HCT116 (cell line): ENCODE measurements around the gene TP53TG5. TPM values are rescaled to one million over a fixed set of nuclear protein-coding genes. Genes with fewer than 3 reads are reported as not detected.

Experiments
- ATAC-seq: fragments of 200-7000 bp; cut with Tn5 transposase; 2 replicates; pipeline ENCODE4 v1.9.1; 2020; ENCODE audit warnings: mild to moderate bottlenecking, moderate library complexity
- BruUV-seq: library from RNA; stranded (reverse); fragments of 400-500 nt; replicated peaks from 2 replicates; lab custom pipeline; 2021; lab: Mats Ljungman, UMichigan
- CTCF ChIA-PET: fragments of 300-600 bp; sonication (Branson Sonifier 250); formaldehyde crosslinking; loops from one replicate; lab custom pipeline; 2021; ENCODE audit warnings: antibody characterized with exemption; lab: Charles Lee
- POLR2A ChIA-PET: fragments of 300-600, 350-600 bp; sonication (Branson Sonifier 250); formaldehyde crosslinking; loops from one replicate; lab custom pipeline; 2021; ENCODE audit warnings: antibody characterized with exemption; lab: Charles Lee
- RAD21 ChIA-PET, 2 experiments: fragments of 300-600 bp; sonication (Branson Sonifier 250); formaldehyde crosslinking; loops; one replicate each; lab custom pipeline; 2023; ENCODE audit warnings: low total read pairs in 2 of 2; ENCODE audit not compliant: uncharacterized antibody in 2 of 2, unreplicated experiment in 2 of 2, low non-redundant PET in 1 of 2; lab: Charles Lee
- DNase-seq: peaks from one replicate; pipeline ENCODE4 v3.0.0-alpha.2; 2010; ENCODE audit warnings: low read depth, low spot score
- H2AFZ ChIP-seq: fragments of 200-600 bp; shearing (Covaris generic), sonication (generic); 2 replicates; pipeline ENCODE4 v1.6.1; 2017; ENCODE audit warnings: low read depth, mixed run types, mixed read lengths, antibody characterized with exemption, low read length; ENCODE audit not compliant: poor library complexity, severe bottlenecking
- H3K27ac ChIP-seq: 2 replicates; pipeline ENCODE4 v1.5.1; 2012; ENCODE audit warnings: low read depth, low read length
- H3K27me3 ChIP-seq: fragments of 200-600 bp; sonication (generic); 2 replicates; pipeline ENCODE4 v1.6.1; 2016; ENCODE audit warnings: mixed run types, low read length, mixed read lengths; ENCODE audit not compliant: insufficient read depth
- H3K36me3 ChIP-seq, 2 experiments: fragments of 200-500 bp in 1 of 2; fragments of 200-600 bp in 1 of 2; sonication (Bioruptor generic) in 1 of 2; sonication (generic) in 1 of 2; 2 replicates each; pipeline versions ENCODE4 v1.5.1 to v1.6.1; 2014 to 2016; ENCODE audit warnings: low read length in 2 of 2, inconsistent platforms in 1 of 2, mixed read lengths in 1 of 2, mixed run types in 1 of 2; ENCODE audit not compliant: insufficient read depth in 2 of 2, control insufficient read depth in 1 of 2
- H3K4me1 ChIP-seq, 2 experiments: fragments of 200-600 bp in 1 of 2; sonication (generic) in 1 of 2; 2 replicates each; pipeline versions ENCODE4 v1.5.1 to v1.6.1; 2012 to 2017; ENCODE audit warnings: low read length in 2 of 2, inconsistent platforms in 1 of 2, mild to moderate bottlenecking in 1 of 2, mixed read lengths in 1 of 2, mixed run types in 1 of 2, moderate library complexity in 1 of 2; ENCODE audit not compliant: insufficient read depth in 2 of 2, control insufficient read depth in 1 of 2
- H3K4me2 ChIP-seq: fragments of 200-600 bp; sonication (generic); 2 replicates; pipeline ENCODE4 v1.6.1; 2017; ENCODE audit warnings: mixed run types, low read length, mixed read lengths
- H3K4me3 ChIP-seq, 2 experiments: fragments of 200-600 bp in 1 of 2; sonication (generic) in 1 of 2; replicated peaks in 1 of 2; 2 replicates each; pipeline ENCODE4 v1.5.1; 2011 to 2016; ENCODE audit warnings: low read length in 2 of 2, control low read depth in 1 of 2, low read depth in 1 of 2, mild to moderate bottlenecking in 1 of 2, mixed read lengths in 1 of 2, mixed run types in 1 of 2
- H3K79me2 ChIP-seq: fragments of 200-600 bp; sonication (generic); 2 replicates; pipeline ENCODE4 v1.6.1; 2017; ENCODE audit warnings: mild to moderate bottlenecking, mixed run types, low read length, moderate library complexity, mixed read lengths; ENCODE audit not compliant: insufficient read depth
- H3K9ac ChIP-seq: fragments of 200-600 bp; sonication (generic); 2 replicates; pipeline ENCODE4 v1.6.1; 2016; ENCODE audit warnings: low read length, mixed read lengths
- H3K9me2 ChIP-seq: fragments of 200-600 bp; sonication (generic), shearing (Covaris generic); 2 replicates; pipeline ENCODE4 v1.6.1; 2017; ENCODE audit warnings: mixed run types, mild to moderate bottlenecking, moderate library complexity; ENCODE audit not compliant: insufficient read depth
- H3K9me3 ChIP-seq, 2 experiments: fragments of 200-500 bp in 1 of 2; fragments of 200-600 bp in 1 of 2; sonication (Bioruptor generic) in 1 of 2; sonication (generic) in 1 of 2; 2 replicates each; pipeline ENCODE4 v1.6.1; 2014 to 2017; ENCODE audit warnings: low read length in 2 of 2, mixed read lengths in 2 of 2, inconsistent platforms in 1 of 2, low read depth in 1 of 2, mild to moderate bottlenecking in 1 of 2, mixed run types in 1 of 2, moderate library complexity in 1 of 2; ENCODE audit not compliant: control insufficient read depth in 1 of 2, insufficient read depth in 1 of 2
- H4K20me1 ChIP-seq: fragments of 200-600 bp; sonication (generic), shearing (Covaris generic); 2 replicates; pipeline ENCODE4 v1.6.1; 2017; ENCODE audit warnings: mixed run types, mild to moderate bottlenecking, moderate library complexity; ENCODE audit not compliant: insufficient read depth
- ATF3 ChIP-seq: IDR thresholded peaks from 2 replicates; pipeline ENCODE4 v1.6.1; 2012
- CBX3 ChIP-seq: IDR thresholded peaks from 2 replicates; pipeline ENCODE4 v1.6.1; 2012; ENCODE audit warnings: low read depth
- CEBPB ChIP-seq: IDR thresholded peaks from 2 replicates; pipeline ENCODE4 v1.6.1; 2012; ENCODE audit warnings: low read depth
- EGR1 ChIP-seq: IDR thresholded peaks from 2 replicates; pipeline ENCODE4 v1.6.1; 2012; ENCODE audit warnings: low read depth
- ELF1 ChIP-seq: IDR thresholded peaks from 2 replicates; pipeline ENCODE4 v1.6.1; 2012; ENCODE audit warnings: low read depth, borderline replicate concordance
- EZH2 ChIP-seq: fragments of 200-600 bp; sonication (generic); IDR thresholded peaks from 2 replicates; pipeline ENCODE4 v1.6.1; 2017; ENCODE audit warnings: antibody characterized with exemption, mixed run types
- JUND ChIP-seq: IDR thresholded peaks from 2 replicates; pipeline ENCODE4 v1.6.1; 2012
- MAX ChIP-seq: IDR thresholded peaks from 2 replicates; pipeline ENCODE4 v1.6.1; 2012
- POLR2A ChIP-seq: IDR thresholded peaks from 2 replicates; pipeline ENCODE4 v1.7.0; 2011; ENCODE audit warnings: borderline replicate concordance; ENCODE audit not compliant: insufficient read depth, insufficient read length; ENCODE audit errors: extremely low read depth
- POLR2AphosphoS5 ChIP-seq: IDR thresholded peaks from 2 replicates; pipeline ENCODE4 v1.6.1; 2011; ENCODE audit warnings: mild to moderate bottlenecking, low read depth, low read length, moderate library complexity
- RAD21 ChIP-seq: IDR thresholded peaks from 2 replicates; pipeline ENCODE4 v1.6.1; 2012; ENCODE audit warnings: low read depth, mild to moderate bottlenecking
- REST ChIP-seq: IDR thresholded peaks from 2 replicates; pipeline ENCODE4 v1.6.1; 2012; ENCODE audit warnings: low read depth
- SIN3A ChIP-seq: IDR thresholded peaks from 2 replicates; pipeline ENCODE4 v1.6.1; 2012; ENCODE audit warnings: low read depth
- YY1 ChIP-seq: IDR thresholded peaks from 2 replicates; pipeline ENCODE4 v1.6.1; 2011; ENCODE audit warnings: low read length, low read depth, moderate library complexity, mild to moderate bottlenecking; ENCODE audit not compliant: insufficient replicate concordance; ENCODE audit errors: extremely low read depth
- ZBTB33 ChIP-seq: IDR thresholded peaks from 2 replicates; pipeline ENCODE4 v1.6.1; 2011; ENCODE audit warnings: mild to moderate bottlenecking, low read length, moderate library complexity; ENCODE audit not compliant: insufficient replicate concordance; ENCODE audit errors: extremely low read depth
- ZFX ChIP-seq: fragments of 450-650 bp; IDR thresholded peaks from 2 replicates; pipeline ENCODE4 v1.6.1; 2017
- ZNF274 ChIP-seq: fragments of 200-500 bp; sonication (Bioruptor generic); IDR thresholded peaks from 2 replicates; pipeline ENCODE4 v1.6.1; 2014; ENCODE audit warnings: mild to moderate bottlenecking, low read depth, low read length, inconsistent platforms
- intact Hi-C: fragments of 100-400 bp; cut with micrococcal nuclease; formaldehyde crosslinking; loops from 2 replicates; pipeline ENCODE4 v1.10.0; 2022
- total RNA-seq: library from RNA; stranded (reverse); gene quantifications from one replicate; pipeline ENCODE4 v1.2.1, GENCODE V29; 2021; ENCODE audit not compliant: unreplicated experiment
- TF ChIP-seq, protein P1 (sequence below), 3 experiments: fragments of 200-600 bp in 1 of 3; sonication (generic) in 1 of 3; IDR thresholded peaks in 2 of 3; conservative IDR thresholded peaks in 1 of 3; 2 replicates each; pipeline ENCODE4 v1.5.1; 2012 to 2017; ENCODE audit warnings: low read depth in 2 of 3, low read length in 2 of 3, antibody characterized with exemption in 1 of 3, borderline replicate concordance in 1 of 3, control low read depth in 1 of 3, mild to moderate bottlenecking in 1 of 3, mixed read lengths in 1 of 3, mixed run types in 1 of 3, moderate library complexity in 1 of 3; ENCODE audit not compliant: insufficient read depth in 1 of 3

TP53TG5 gene
- total RNA-seq, 1 experiment from 2014 or later: 0.76 TPM

- H3K9me3 ChIP-seq: no peaks in the 10 kb centered on the region
- ChIA-PET POLR2A (interaction anchor here (0.8 to 2.1 kb wide), 9 partner anchors 8 to 31 kb away, joined by 3 to 11 read pairs (median 4); partner anchors contain the start of gene SYS1), CTCF (interaction anchor here (1.0 kb wide), 1 partner anchor 428 kb away, joined by 3 read pairs; no protein-coding TSS in a partner anchor), RAD21 (no interaction called here)
- H3K4me2 ChIP-seq: peak overlapping the region; percentile 91
- no peak for TF ChIP-seq YY1
- no peak for TF ChIP-seq ZFX
- TF ChIP-seq REST: no peak
- no peak for TF ChIP-seq ELF1
- TF ChIP-seq POLR2A: no peak
- TF ChIP-seq EZH2: no peak
- TF ChIP-seq, protein P1, sequence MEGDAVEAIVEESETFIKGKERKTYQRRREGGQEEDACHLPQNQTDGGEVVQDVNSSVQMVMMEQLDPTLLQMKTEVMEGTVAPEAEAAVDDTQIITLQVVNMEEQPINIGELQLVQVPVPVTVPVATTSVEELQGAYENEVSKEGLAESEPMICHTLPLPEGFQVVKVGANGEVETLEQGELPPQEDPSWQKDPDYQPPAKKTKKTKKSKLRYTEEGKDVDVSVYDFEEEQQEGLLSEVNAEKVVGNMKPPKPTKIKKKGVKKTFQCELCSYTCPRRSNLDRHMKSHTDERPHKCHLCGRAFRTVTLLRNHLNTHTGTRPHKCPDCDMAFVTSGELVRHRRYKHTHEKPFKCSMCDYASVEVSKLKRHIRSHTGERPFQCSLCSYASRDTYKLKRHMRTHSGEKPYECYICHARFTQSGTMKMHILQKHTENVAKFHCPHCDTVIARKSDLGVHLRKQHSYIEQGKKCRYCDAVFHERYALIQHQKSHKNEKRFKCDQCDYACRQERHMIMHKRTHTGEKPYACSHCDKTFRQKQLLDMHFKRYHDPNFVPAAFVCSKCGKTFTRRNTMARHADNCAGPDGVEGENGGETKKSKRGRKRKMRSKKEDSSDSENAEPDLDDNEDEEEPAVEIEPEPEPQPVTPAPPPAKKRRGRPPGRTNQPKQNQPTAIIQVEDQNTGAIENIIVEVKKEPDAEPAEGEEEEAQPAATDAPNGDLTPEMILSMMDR (IDR thresholded peaks at IDR 0.05 in 2 of 3, conservative IDR thresholded peaks at IDR 0.05 in 1 of 3; ENCODE audit: borderline replicate concordance in 1 of 3, insufficient read depth in 1 of 3, low read depth in 2 of 3, low read length in 2 of 3): no peak
- no peak for TF ChIP-seq CBX3
- no peak for TF ChIP-seq POLR2AphosphoS5
- no peak for TF ChIP-seq ATF3
- TF ChIP-seq ZNF274: no peak
- no peak for TF ChIP-seq EGR1
- no peak for TF ChIP-seq ZBTB33
- no peak for TF ChIP-seq MAX
- no peak for TF ChIP-seq RAD21
- no peak for TF ChIP-seq CEBPB
- TF ChIP-seq SIN3A: no peak
- no peak for TF ChIP-seq JUND
- no peak for DNase-seq
- intact Hi-C loops: no loop called here
- peaks cover 100% of the 10 kb centered on the region for H3K79me2 ChIP-seq
- no peak overlapping the region for H2AFZ ChIP-seq
- ATAC-seq: no peak
- no TSS peak for BruUV-seq
- H3K36me3 ChIP-seq: peaks cover 0 to 13% of the 10 kb centered on the region in 2 experiments; a peak in 1 of 4 replicates
- H3K4me1 ChIP-seq: peaks cover 92 to 98% of the 10 kb centered on the region in 2 experiments
- no peaks in the 10 kb centered on the region for H3K9me2 ChIP-seq
- peak overlapping the region; percentile 80 for H3K9ac ChIP-seq
- H3K27ac ChIP-seq: peak overlapping the region; percentile 82
- H3K27me3 ChIP-seq: no peaks in the 10 kb centered on the region
- no peaks in the 10 kb centered on the region for H4K20me1 ChIP-seq
- H3K4me3 ChIP-seq: peak overlapping the region; percentile 18 to 82; a peak in 3 of 4 replicates
These were observed 35.1 kb downstream of the TP53TG5 start for GRCh38 chr20:45342855-45343531.
